ENCODE data around the gene ARRDC5.

The ARRDC5 gene

DNA sequence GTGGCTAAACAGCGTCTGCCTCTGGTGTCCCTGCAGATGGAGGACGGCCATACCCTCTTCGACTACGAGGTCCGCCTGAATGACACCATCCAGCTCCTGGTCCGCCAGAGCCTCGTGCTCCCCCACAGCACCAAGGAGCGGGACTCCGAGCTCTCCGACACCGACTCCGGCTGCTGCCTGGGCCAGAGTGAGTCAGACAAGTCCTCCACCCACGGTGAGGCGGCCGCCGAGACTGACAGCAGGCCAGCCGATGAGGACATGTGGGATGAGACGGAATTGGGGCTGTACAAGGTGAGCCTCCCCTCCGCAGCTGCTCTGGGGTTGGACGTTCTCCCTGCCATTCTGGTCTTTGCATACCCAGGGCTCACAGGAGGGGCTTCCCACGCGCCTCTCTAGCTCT, 26.5 kb upstream of the ARRDC5 start:
- Histone ChIP-seq H3K27ac (ENCODE audit: extremely low read depth, low read depth, low read length) (no peak overlapping the region), H3K4me1 (ENCODE audit: control insufficient read depth, insufficient read depth, low read length) (no peaks in the 10 kb centered on the region), H3K36me3 (ENCODE audit: control insufficient read depth in 2 of 2, insufficient read depth in 1 of 2, low read length in 2 of 2) (peaks cover 53 to 80% of the 10 kb centered on the region in 2 experiments), H3K4me3 (ENCODE audit: low read depth, low read length) (no peak overlapping the region), H3K9me3 (ENCODE audit: control insufficient read depth, insufficient read depth, low read depth, low read length) (no peaks in the 10 kb centered on the region)
- TF ChIP-seq, protein P1, sequence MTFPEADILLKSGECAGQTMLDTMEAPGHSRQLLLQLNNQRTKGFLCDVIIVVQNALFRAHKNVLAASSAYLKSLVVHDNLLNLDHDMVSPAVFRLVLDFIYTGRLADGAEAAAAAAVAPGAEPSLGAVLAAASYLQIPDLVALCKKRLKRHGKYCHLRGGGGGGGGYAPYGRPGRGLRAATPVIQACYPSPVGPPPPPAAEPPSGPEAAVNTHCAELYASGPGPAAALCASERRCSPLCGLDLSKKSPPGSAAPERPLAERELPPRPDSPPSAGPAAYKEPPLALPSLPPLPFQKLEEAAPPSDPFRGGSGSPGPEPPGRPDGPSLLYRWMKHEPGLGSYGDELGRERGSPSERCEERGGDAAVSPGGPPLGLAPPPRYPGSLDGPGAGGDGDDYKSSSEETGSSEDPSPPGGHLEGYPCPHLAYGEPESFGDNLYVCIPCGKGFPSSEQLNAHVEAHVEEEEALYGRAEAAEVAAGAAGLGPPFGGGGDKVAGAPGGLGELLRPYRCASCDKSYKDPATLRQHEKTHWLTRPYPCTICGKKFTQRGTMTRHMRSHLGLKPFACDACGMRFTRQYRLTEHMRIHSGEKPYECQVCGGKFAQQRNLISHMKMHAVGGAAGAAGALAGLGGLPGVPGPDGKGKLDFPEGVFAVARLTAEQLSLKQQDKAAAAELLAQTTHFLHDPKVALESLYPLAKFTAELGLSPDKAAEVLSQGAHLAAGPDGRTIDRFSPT (tag by site-specific recombination; IDR thresholded peaks at IDR 0.05): 0 out of 2 replicates have a peak, but pooled peaks have one; percentile 40
- TF ChIP-seq ZNF132 (tag by site-specific recombination; IDR thresholded peaks at IDR 0.05; ENCODE audit: borderline replicate concordance) (no peak), ZNF600 (tag by site-specific recombination; IDR thresholded peaks at IDR 0.05) (peak; percentile 86), KLF16 (tag by site-specific recombination; IDR thresholded peaks at IDR 0.05) (no peak), EGR2 (tag by site-specific recombination; IDR thresholded peaks at IDR 0.05; ENCODE audit: low read depth) (peak; percentile 61), ZBTB8A (tag by site-specific recombination; IDR thresholded peaks at IDR 0.05) (no peak), ZNF548 (tag by site-specific recombination; IDR thresholded peaks at IDR 0.05) (no peak)
- TF ChIP-seq, protein P2, sequence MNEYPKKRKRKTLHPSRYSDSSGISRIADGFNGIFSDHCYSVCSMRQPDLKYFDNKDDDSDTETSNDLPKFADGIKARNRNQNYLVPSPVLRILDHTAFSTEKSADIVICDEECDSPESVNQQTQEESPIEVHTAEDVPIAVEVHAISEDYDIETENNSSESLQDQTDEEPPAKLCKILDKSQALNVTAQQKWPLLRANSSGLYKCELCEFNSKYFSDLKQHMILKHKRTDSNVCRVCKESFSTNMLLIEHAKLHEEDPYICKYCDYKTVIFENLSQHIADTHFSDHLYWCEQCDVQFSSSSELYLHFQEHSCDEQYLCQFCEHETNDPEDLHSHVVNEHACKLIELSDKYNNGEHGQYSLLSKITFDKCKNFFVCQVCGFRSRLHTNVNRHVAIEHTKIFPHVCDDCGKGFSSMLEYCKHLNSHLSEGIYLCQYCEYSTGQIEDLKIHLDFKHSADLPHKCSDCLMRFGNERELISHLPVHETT (tag by site-specific recombination; IDR thresholded peaks at IDR 0.05): no peak
- TF ChIP-seq, protein P3, sequence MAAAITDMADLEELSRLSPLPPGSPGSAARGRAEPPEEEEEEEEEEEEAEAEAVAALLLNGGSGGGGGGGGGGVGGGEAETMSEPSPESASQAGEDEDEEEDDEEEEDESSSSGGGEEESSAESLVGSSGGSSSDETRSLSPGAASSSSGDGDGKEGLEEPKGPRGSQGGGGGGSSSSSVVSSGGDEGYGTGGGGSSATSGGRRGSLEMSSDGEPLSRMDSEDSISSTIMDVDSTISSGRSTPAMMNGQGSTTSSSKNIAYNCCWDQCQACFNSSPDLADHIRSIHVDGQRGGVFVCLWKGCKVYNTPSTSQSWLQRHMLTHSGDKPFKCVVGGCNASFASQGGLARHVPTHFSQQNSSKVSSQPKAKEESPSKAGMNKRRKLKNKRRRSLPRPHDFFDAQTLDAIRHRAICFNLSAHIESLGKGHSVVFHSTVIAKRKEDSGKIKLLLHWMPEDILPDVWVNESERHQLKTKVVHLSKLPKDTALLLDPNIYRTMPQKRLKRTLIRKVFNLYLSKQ (tag by site-specific recombination; IDR thresholded peaks at IDR 0.05; ENCODE audit: borderline replicate concordance): no peak
- ChIA-PET CTCF (interaction anchor here (0.7 to 2.7 kb wide), 2 partner anchors 17 to 117 kb away, joined by 3 to 10 read pairs; no protein-coding TSS in a partner anchor), POLR2A (interaction anchor here (0.6 to 1.4 kb wide), 3 partner anchors 11 to 57 kb away, joined by 3 to 6 read pairs (median 3); no protein-coding TSS in a partner anchor)

DNA sequence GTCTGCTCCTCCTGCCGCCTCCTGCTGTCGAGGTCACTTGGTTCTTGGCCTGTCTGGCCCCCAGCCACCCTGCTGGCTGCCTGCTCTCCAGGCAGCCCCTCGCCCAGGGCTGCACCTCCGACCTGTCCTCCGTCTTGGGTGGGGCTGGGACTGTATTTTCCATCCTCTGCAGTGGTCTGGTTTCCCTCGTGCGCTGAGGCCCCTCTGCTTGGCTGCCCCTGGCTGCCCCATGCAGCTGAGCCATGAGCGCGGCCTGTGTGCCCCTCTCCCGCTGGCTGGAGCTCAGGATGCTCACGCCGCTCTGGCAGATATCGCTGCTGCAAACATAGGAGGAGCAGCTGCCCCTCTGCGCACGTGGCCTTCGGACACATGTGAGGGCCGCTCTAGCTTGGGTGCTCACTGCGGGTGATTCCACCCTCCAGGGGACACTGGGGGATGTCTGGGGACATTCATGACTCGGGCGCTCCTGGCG, 20.6 kb upstream of the ARRDC5 start:
- Histone ChIP-seq H3K27ac (ENCODE audit: extremely low read depth, low read depth, low read length) (no peak overlapping the region), H3K4me1 (ENCODE audit: control insufficient read depth, insufficient read depth, low read length) (no peaks in the 10 kb centered on the region), H3K9me3 (ENCODE audit: control insufficient read depth, insufficient read depth, low read depth, low read length) (no peaks in the 10 kb centered on the region), H3K4me3 (ENCODE audit: low read depth, low read length) (no peak overlapping the region), H3K36me3 (ENCODE audit: control insufficient read depth in 2 of 2, insufficient read depth in 1 of 2, low read length in 2 of 2) (peaks cover 54 to 78% of the 10 kb centered on the region in 2 experiments; a peak in 2 of 3 replicates)
- ChIA-PET CTCF (no interaction called here), POLR2A (no interaction called here)
- no peak for TF ChIP-seq ZNF658 (tag by site-specific recombination; IDR thresholded peaks at IDR 0.05)
- peak; percentile 17; the same call in 1 of the 2 replicates for TF ChIP-seq ZIC2 (tag by site-specific recombination; IDR thresholded peaks at IDR 0.05)

DNA sequence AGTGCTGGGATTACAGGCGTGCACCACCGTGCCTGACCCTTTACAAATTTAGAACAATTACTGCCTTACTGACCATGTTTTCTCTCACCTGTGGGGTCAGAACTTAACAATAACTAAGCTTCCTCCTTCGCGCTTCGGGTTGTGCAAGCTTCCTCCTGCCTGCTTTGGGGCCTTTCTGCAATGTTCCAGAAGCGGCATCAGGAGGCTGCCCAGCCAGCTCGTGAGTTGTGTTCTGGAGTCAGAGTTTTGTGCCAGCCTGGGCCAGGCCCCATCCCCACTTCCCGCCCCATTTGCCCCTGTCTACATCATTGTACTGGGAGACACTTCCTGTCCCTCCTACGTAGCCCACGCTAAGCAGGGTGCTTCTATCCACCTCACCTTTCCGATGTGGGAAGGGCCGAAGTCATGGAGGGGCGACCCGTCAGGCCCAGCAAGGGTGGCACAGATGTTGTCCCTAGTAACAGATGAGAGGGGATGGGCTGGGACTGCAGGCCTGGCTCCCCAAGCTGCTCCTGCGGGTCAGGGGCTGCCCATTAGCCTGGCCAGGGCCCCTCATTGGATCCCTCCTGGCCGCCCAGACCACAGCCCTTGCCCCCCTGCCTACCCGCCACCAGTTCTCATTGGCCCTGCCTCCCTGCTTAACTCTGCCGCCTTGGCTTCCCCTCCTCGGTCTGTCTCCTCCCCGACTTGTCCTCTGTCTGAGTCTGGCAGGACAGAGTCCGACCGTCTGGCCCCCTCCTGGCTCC, 20.0 kb upstream of the ARRDC5 start:
- ChIA-PET POLR2A (no interaction called here), CTCF (no interaction called here)
- H3K36me3 ChIP-seq (ENCODE audit: control insufficient read depth in 2 of 2, insufficient read depth in 1 of 2, low read length in 2 of 2): peaks cover 55 to 77% of the 10 kb centered on the region in 2 experiments; a peak in 2 of 3 replicates
- TF ChIP-seq, protein P4, sequence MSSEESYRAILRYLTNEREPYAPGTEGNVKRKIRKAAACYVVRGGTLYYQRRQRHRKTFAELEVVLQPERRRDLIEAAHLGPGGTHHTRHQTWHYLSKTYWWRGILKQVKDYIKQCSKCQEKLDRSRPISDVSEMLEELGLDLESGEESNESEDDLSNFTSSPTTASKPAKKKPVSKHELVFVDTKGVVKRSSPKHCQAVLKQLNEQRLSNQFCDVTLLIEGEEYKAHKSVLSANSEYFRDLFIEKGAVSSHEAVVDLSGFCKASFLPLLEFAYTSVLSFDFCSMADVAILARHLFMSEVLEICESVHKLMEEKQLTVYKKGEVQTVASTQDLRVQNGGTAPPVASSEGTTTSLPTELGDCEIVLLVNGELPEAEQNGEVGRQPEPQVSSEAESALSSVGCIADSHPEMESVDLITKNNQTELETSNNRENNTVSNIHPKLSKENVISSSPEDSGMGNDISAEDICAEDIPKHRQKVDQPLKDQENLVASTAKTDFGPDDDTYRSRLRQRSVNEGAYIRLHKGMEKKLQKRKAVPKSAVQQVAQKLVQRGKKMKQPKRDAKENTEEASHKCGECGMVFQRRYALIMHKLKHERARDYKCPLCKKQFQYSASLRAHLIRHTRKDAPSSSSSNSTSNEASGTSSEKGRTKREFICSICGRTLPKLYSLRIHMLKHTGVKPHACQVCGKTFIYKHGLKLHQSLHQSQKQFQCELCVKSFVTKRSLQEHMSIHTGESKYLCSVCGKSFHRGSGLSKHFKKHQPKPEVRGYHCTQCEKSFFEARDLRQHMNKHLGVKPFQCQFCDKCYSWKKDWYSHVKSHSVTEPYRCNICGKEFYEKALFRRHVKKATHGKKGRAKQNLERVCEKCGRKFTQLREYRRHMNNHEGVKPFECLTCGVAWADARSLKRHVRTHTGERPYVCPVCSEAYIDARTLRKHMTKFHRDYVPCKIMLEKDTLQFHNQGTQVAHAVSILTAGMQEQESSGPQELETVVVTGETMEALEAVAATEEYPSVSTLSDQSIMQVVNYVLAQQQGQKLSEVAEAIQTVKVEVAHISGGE (tag by site-specific recombination; conservative IDR thresholded peaks at IDR 0.05; ENCODE audit: low read depth): no peak
- TF ChIP-seq ZFP3 (tag by site-specific recombination; IDR thresholded peaks at IDR 0.05; ENCODE audit: low read depth) (no peak), ZNF596 (tag by site-specific recombination; IDR thresholded peaks at IDR 0.05) (no peak), YY2 (tag by site-specific recombination; IDR thresholded peaks at IDR 0.05) (no peak), ZNF600 (tag by site-specific recombination; IDR thresholded peaks at IDR 0.05) (0 out of 2 replicates have a peak, but pooled peaks have one; percentile 28)
- TF ChIP-seq, protein P5, sequence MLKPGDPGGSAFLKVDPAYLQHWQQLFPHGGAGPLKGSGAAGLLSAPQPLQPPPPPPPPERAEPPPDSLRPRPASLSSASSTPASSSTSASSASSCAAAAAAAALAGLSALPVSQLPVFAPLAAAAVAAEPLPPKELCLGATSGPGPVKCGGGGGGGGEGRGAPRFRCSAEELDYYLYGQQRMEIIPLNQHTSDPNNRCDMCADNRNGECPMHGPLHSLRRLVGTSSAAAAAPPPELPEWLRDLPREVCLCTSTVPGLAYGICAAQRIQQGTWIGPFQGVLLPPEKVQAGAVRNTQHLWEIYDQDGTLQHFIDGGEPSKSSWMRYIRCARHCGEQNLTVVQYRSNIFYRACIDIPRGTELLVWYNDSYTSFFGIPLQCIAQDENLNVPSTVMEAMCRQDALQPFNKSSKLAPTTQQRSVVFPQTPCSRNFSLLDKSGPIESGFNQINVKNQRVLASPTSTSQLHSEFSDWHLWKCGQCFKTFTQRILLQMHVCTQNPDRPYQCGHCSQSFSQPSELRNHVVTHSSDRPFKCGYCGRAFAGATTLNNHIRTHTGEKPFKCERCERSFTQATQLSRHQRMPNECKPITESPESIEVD (tag by site-specific recombination; IDR thresholded peaks at IDR 0.05): no peak
- no peaks in the 10 kb centered on the region for H3K9me3 ChIP-seq (ENCODE audit: control insufficient read depth, insufficient read depth, low read depth, low read length)
- H3K4me3 ChIP-seq (ENCODE audit: low read depth, low read length): no peak overlapping the region
- H3K27ac ChIP-seq (ENCODE audit: extremely low read depth, low read depth, low read length): no peak overlapping the region
- no peaks in the 10 kb centered on the region for H3K4me1 ChIP-seq (ENCODE audit: control insufficient read depth, insufficient read depth, low read length)

All from HEK293 (cell line).